ENCODE results near the gene KLC1. TPM values are rescaled to one million over a fixed set of nuclear protein-coding genes. Genes with fewer than 3 reads are reported as not detected.

Gene KLC1
- total and polyA plus RNA-seq, 2 donors (not counting 1 experiment from before 2014, with no cell fraction given) = 102 to 243 TPM

DNA sequence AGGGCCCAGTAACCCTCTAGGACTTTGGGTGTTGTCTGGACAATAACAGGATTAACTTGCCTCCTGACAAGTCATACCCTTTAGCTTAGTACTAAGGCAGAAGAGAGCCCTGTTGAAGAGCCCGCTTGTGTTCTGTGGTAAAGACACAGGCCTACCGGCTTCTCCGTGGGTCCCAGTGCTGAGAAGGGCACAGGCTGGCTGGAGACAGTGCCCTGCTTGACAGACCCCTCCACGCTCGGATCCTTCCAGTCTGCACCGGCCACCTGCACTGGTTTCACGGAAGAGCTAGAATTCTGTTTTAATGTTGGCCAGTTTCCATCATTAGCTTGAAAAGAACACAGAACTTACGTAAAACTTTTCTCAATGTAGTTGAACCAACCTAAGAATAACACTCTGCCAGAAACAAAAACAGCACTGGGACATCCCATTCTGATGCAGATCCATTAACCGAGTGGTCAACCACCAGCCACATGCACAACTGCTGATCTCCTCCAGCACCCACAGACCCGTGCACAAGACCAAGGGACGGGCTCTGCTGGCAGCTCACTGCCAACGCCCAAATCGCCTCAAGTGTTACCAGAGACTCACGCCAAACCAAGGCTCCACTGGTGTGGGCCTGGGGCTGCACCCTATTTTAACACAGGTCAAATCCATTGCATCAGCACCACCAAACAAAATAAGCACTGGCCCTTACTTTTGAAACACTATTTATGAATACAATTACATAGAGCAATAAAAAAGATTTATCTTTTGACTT is 113.7 kb downstream of the KLC1 start:
- over 99% methylated on average over 12 of the region's 14 CpGs for WGBS (ENCODE audit: insufficient coverage)
- no peak overlapping the region for H3K4me3 Mint-ChIP-seq

DNA sequence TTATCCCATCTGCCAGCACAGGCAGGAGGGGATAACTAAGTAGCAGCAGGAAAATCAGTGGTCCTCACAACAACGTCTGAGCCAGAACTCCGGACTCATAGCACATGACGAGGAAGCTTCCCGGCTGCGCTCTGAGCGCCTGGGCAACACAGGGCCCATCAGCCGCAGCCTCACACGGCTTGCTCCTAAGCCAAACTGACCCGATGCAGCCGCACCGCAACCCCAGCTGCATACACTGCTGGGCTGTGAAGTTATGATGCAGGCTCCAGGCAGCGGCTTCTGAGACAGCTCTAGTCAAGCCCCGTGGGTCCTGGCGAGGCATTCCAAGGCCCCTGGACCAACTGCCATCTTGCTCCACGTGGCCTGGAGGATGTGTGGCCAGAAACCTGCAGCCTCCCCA is 114.7 kb downstream of the KLC1 start:
- H3K9ac ChIP-seq (ENCODE audit: low read length) = no peak overlapping the region
- ATAC-seq (ENCODE audit: low read depth) = no peak
- no peak for DNase-seq
- H3K4me1 ChIP-seq (ENCODE audit: control insufficient read depth in 2 of 2, insufficient read depth in 2 of 2, low read length in 2 of 2) = no peaks in the 10 kb centered on the region
- H3K79me2 ChIP-seq (ENCODE audit: control insufficient read depth, insufficient read depth, low read length) = no peaks in the 10 kb centered on the region
- intact Hi-C loops (cut with micrococcal nuclease) = no loop called here
- no peaks in the 10 kb centered on the region for H3K27me3 ChIP-seq (replicated peaks in 1 of 4; ENCODE audit: control extremely low read depth in 1 of 4, control insufficient read depth in 3 of 4, insufficient read depth in 4 of 4, low read length in 3 of 4)
- H2AFZ ChIP-seq (ENCODE audit: insufficient read depth, low read depth, low read length, poor library complexity, severe bottlenecking) = no peak overlapping the region
- CTCF ChIA-PET = no interaction called here
- no peak overlapping the region for H3K4me3 Mint-ChIP-seq
- no peak overlapping the region for H3K4me2 ChIP-seq (replicated peaks; ENCODE audit: low read depth, low read length, poor library complexity, severe bottlenecking)
- no peaks in the 10 kb centered on the region for H3K4me1 Mint-ChIP-seq
- H4K20me1 ChIP-seq (ENCODE audit: control insufficient read depth, insufficient read depth, low read length, poor library complexity, severe bottlenecking) = no peaks in the 10 kb centered on the region
- H3K27me3 Mint-ChIP-seq = no peaks in the 10 kb centered on the region
- no peak overlapping the region for H3K4me3 ChIP-seq (ENCODE audit: control extremely low read depth in 1 of 5, extremely low read depth in 1 of 5, insufficient read depth in 1 of 5, low read depth in 2 of 5, low read length in 4 of 5)
- POLR2A ChIA-PET = no interaction called here
- H3K9me3 ChIP-seq (ENCODE audit: control extremely low read depth in 1 of 3, control insufficient read depth in 2 of 3, insufficient read depth in 1 of 3, low read length in 2 of 3) = no peaks in the 10 kb centered on the region
- no peaks in the 10 kb centered on the region for H3K9me3 Mint-ChIP-seq (ENCODE audit: insufficient read depth)
- 92% methylated on average over 15 of the region's 15 CpGs for WGBS (ENCODE audit: insufficient coverage)
- TF ChIP-seq, protein P1, sequence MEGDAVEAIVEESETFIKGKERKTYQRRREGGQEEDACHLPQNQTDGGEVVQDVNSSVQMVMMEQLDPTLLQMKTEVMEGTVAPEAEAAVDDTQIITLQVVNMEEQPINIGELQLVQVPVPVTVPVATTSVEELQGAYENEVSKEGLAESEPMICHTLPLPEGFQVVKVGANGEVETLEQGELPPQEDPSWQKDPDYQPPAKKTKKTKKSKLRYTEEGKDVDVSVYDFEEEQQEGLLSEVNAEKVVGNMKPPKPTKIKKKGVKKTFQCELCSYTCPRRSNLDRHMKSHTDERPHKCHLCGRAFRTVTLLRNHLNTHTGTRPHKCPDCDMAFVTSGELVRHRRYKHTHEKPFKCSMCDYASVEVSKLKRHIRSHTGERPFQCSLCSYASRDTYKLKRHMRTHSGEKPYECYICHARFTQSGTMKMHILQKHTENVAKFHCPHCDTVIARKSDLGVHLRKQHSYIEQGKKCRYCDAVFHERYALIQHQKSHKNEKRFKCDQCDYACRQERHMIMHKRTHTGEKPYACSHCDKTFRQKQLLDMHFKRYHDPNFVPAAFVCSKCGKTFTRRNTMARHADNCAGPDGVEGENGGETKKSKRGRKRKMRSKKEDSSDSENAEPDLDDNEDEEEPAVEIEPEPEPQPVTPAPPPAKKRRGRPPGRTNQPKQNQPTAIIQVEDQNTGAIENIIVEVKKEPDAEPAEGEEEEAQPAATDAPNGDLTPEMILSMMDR (IDR thresholded peaks at IDR 0.05) = no peak
- no peak for TF ChIP-seq EZH2 (IDR thresholded peaks at IDR 0.05; ENCODE audit: borderline replicate concordance, insufficient read depth, low read depth, low read length, poor library complexity, severe bottlenecking)
- no peak overlapping the region for H3K27ac Mint-ChIP-seq
- no peak overlapping the region for H3K27ac ChIP-seq (ENCODE audit: low read length in 2 of 2)
- H3K36me3 ChIP-seq (replicated peaks in 1 of 2; ENCODE audit: control extremely low read depth in 1 of 2, control insufficient read depth in 1 of 2, extremely low read depth in 1 of 2, insufficient read depth in 2 of 2, low read length in 1 of 2) = peaks cover 0 to 10% of the 10 kb centered on the region in 2 experiments

More for the DNA sequence above, 113.7 kb downstream of the KLC1 start:
- no peaks in the 10 kb centered on the region for H3K4me1 Mint-ChIP-seq
- TF ChIP-seq EZH2 (IDR thresholded peaks at IDR 0.05; ENCODE audit: borderline replicate concordance, insufficient read depth, low read depth, low read length, poor library complexity, severe bottlenecking) = no peak
- TF ChIP-seq, protein P1 (IDR thresholded peaks at IDR 0.05) = no peak
- H3K27me3 Mint-ChIP-seq = no peaks in the 10 kb centered on the region
- Histone ChIP-seq H4K20me1 (ENCODE audit: control insufficient read depth, insufficient read depth, low read length, poor library complexity, severe bottlenecking) (no peaks in the 10 kb centered on the region), H3K9me3 (ENCODE audit: control extremely low read depth in 1 of 3, control insufficient read depth in 2 of 3, insufficient read depth in 1 of 3, low read length in 2 of 3) (no peaks in the 10 kb centered on the region), H3K4me1 (ENCODE audit: control insufficient read depth in 2 of 2, insufficient read depth in 2 of 2, low read length in 2 of 2) (no peaks in the 10 kb centered on the region), H3K27ac (ENCODE audit: low read length in 2 of 2) (no peak overlapping the region), H3K4me3 (ENCODE audit: control extremely low read depth in 1 of 5, extremely low read depth in 1 of 5, insufficient read depth in 1 of 5, low read depth in 2 of 5, low read length in 4 of 5) (no peak overlapping the region), H2AFZ (ENCODE audit: insufficient read depth, low read depth, low read length, poor library complexity, severe bottlenecking) (no peak overlapping the region), H3K9ac (ENCODE audit: low read length) (no peak overlapping the region), H3K4me2 (replicated peaks; ENCODE audit: low read depth, low read length, poor library complexity, severe bottlenecking) (no peak overlapping the region), H3K79me2 (ENCODE audit: control insufficient read depth, insufficient read depth, low read length) (no peaks in the 10 kb centered on the region), H3K36me3 (replicated peaks in 1 of 2; ENCODE audit: control extremely low read depth in 1 of 2, control insufficient read depth in 1 of 2, extremely low read depth in 1 of 2, insufficient read depth in 2 of 2, low read length in 1 of 2) (peaks cover 0 to 10% of the 10 kb centered on the region in 2 experiments), H3K27me3 (replicated peaks in 1 of 4; ENCODE audit: control extremely low read depth in 1 of 4, control insufficient read depth in 3 of 4, insufficient read depth in 4 of 4, low read length in 3 of 4) (no peaks in the 10 kb centered on the region)
- ChIA-PET CTCF (interaction anchor here (0.6 kb wide), 1 partner anchor 150 kb away, joined by 4 read pairs; no protein-coding TSS in a partner anchor), POLR2A (no interaction called here)
- H3K27ac Mint-ChIP-seq = no peak overlapping the region
- no peak for DNase-seq
- H3K9me3 Mint-ChIP-seq (ENCODE audit: insufficient read depth) = no peaks in the 10 kb centered on the region
- ATAC-seq (ENCODE audit: low read depth) = no peak
- intact Hi-C loops (cut with micrococcal nuclease) = no loop called here

Data from B cell (primary cell).